Thoracic aorta (tissue), 2 donors: Measurements from ENCODE around the gene ATXN3L. TPM values are rescaled to one million over a fixed set of nuclear protein-coding genes. Genes with fewer than 3 reads are reported as not detected.

Source experiments
- ATAC-seq: fragments of 150-250 bp; one replicate; pipeline ENCODE4 v1.8.0; 2017; ENCODE audit warnings: low read depth; ENCODE audit not compliant: insufficient number of reproducible peaks, low FRiP score
- DNase-seq: peaks from one replicate; pipeline ENCODE4 v3.0.0-alpha.2; 2020; ENCODE audit warnings: low spot score
- H3K27ac ChIP-seq, 2 donors: fragments of 200-600 bp; sonication (generic); 1 replicate in 1 of 2; 2 replicates in 1 of 2; pipeline ENCODE4 v1.5.1; 2016; ENCODE audit warnings: mild to moderate bottlenecking in 2 of 2, moderate library complexity in 2 of 2
- H3K27me3 ChIP-seq: fragments of 200-600 bp; sonication (generic); replicated peaks from 2 replicates; pipeline ENCODE4 v1.6.0; 2016; ENCODE audit warnings: mild to moderate bottlenecking; ENCODE audit not compliant: insufficient read depth
- H3K36me3 ChIP-seq: fragments of 200-600 bp; sonication (generic); one replicate; pipeline ENCODE4 v1.5.1; 2016
- H3K4me1 ChIP-seq, 2 donors: fragments of 200-600 bp; sonication (generic); 1 replicate in 1 of 2; 2 replicates in 1 of 2; pipeline versions ENCODE4 v1.5.1 to v1.6.0; 2016; ENCODE audit warnings: low read depth in 2 of 2, mild to moderate bottlenecking in 1 of 2; ENCODE audit not compliant: control insufficient read depth in 1 of 2
- H3K4me3 ChIP-seq: fragments of 200-600 bp; sonication (generic); 2 replicates; pipeline ENCODE4 v1.5.1; 2016; ENCODE audit warnings: mild to moderate bottlenecking
- H3K9me3 ChIP-seq: fragments of 200-600 bp; sonication (generic); 2 replicates; pipeline ENCODE4 v1.5.1; 2016
- total RNA-seq, 2 donors: library from RNA; depleted of rRNA; stranded (reverse); fragments of >200 nt; gene quantifications; one replicate each; pipeline versions ENCODE4 v1.1.0 to v1.2.3, GENCODE V29; 2016
- TF ChIP-seq, protein P1 (sequence below): fragments of 200-600 bp; sonication (generic); IDR thresholded peaks from one replicate; pipeline ENCODE4 v1.5.1; 2019; ENCODE audit warnings: antibody characterized with exemption

The ATXN3L gene
- total RNA-seq, 2 donors from 2014 or later, result not detected

DNA sequence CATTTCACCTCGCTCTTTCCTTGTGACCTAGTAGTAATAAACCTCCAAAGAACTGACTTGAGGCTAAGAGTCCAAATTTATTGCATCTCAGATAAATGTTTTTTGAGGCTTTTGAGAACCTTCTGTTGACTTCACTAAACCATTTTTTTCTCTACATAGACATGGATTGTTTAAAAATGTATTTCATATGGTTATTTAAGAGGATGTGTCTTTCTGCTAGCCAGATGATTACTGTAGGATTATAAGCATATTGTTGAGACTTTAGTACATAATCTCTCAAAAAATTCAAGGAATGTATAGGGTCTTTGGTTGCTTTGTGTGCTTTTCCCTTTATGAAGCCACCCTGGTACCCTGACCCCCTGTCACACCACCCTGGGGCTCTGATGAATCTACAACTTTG is 44.8 kb downstream of the ATXN3L start:
- Histone ChIP-seq H3K27me3 (no peaks in the 10 kb centered on the region), H3K4me3 (no peak overlapping the region), H3K4me1 (peaks cover 0 to 8% of the 10 kb centered on the region in 2 donors), H3K9me3 (no peaks in the 10 kb centered on the region), H3K27ac (no peak overlapping the region), H3K36me3 (no peaks in the 10 kb centered on the region)
- DNase-seq (no peak), ATAC-seq (no peak)
- TF ChIP-seq, protein P1, sequence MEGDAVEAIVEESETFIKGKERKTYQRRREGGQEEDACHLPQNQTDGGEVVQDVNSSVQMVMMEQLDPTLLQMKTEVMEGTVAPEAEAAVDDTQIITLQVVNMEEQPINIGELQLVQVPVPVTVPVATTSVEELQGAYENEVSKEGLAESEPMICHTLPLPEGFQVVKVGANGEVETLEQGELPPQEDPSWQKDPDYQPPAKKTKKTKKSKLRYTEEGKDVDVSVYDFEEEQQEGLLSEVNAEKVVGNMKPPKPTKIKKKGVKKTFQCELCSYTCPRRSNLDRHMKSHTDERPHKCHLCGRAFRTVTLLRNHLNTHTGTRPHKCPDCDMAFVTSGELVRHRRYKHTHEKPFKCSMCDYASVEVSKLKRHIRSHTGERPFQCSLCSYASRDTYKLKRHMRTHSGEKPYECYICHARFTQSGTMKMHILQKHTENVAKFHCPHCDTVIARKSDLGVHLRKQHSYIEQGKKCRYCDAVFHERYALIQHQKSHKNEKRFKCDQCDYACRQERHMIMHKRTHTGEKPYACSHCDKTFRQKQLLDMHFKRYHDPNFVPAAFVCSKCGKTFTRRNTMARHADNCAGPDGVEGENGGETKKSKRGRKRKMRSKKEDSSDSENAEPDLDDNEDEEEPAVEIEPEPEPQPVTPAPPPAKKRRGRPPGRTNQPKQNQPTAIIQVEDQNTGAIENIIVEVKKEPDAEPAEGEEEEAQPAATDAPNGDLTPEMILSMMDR, result no peak

DNA sequence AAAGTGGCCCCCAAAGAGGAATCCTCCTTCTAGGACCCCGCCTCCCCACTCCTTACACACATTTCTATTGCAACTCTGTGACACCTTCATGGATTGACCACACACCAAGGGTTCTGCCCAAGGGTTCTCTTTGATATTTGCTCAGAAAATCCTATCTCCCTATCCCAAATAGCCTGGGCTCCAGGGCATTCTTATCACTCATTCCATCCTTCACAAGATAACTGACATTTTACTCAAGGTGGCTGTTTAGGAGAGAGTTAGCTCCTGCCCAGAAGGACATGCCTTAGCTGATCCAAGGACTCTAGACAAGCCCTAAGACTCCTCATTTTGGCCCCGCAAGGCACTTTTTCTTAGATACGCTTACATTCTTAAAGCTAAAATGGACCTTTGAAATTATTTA is 47.4 kb downstream of the ATXN3L start:
- H3K4me1 ChIP-seq, result peaks cover 0 to 6% of the 10 kb centered on the region in 2 donors
- DNase-seq, result no peak
- no peak for ATAC-seq
- H3K27me3 ChIP-seq, result no peaks in the 10 kb centered on the region
- H3K36me3 ChIP-seq, result no peaks in the 10 kb centered on the region
- no peaks in the 10 kb centered on the region for H3K9me3 ChIP-seq
- TF ChIP-seq, protein P1, result no peak
- no peak overlapping the region for H3K27ac ChIP-seq
- H3K4me3 ChIP-seq, result no peak overlapping the region

DNA sequence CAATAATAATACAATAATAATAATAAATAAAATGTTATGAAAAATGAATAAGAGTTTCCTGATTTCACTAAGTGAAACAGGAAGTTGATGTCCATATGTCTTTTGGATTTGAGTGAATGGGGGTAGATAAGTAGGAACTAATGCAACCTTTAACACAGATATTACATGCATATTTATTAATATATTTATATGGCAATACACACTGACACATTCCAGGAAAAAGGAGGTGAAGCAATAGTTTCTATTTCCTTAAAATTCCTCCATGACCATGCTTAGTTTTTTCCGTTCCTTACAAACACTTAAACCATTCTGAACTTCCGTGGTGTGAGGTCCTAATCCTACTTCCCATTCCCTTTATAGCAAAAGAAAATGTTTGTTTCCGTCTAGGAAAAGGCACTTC is 48.3 kb downstream of the ATXN3L start:
- no peak overlapping the region for H3K27ac ChIP-seq
- no peaks in the 10 kb centered on the region for H3K36me3 ChIP-seq
- no peaks in the 10 kb centered on the region for H3K27me3 ChIP-seq
- H3K4me1 ChIP-seq, result no peaks in the 10 kb centered on the region
- no peak for DNase-seq
- no peak overlapping the region for H3K4me3 ChIP-seq
- no peak for ATAC-seq
- TF ChIP-seq, protein P1, result no peak
- no peaks in the 10 kb centered on the region for H3K9me3 ChIP-seq

DNA sequence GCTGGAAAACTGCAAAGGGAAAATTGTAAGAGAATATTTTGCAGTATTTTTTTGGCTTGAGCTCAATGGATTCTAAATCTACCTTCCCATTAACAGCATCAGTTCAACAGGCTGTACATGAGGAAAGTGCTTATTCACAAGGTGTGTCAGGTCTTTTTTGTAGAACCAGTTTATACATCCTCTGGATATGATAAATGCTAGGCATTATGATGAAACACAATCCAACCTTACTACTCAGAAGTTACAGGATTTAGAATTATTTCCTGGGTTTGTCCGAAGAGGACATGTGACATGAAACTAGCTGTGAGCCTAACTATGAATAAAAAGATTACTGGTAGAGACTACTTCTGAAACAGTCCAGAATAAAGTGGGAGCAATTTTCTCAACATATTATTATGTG is 49.5 kb downstream of the ATXN3L start:
- Histone ChIP-seq H3K36me3 (no peaks in the 10 kb centered on the region), H3K4me1 (no peaks in the 10 kb centered on the region), H3K27ac (no peak overlapping the region), H3K9me3 (no peaks in the 10 kb centered on the region), H3K27me3 (no peaks in the 10 kb centered on the region), H3K4me3 (no peak overlapping the region)
- TF ChIP-seq, protein P1, result no peak
- no peak for DNase-seq
- ATAC-seq, result no peak

DNA sequence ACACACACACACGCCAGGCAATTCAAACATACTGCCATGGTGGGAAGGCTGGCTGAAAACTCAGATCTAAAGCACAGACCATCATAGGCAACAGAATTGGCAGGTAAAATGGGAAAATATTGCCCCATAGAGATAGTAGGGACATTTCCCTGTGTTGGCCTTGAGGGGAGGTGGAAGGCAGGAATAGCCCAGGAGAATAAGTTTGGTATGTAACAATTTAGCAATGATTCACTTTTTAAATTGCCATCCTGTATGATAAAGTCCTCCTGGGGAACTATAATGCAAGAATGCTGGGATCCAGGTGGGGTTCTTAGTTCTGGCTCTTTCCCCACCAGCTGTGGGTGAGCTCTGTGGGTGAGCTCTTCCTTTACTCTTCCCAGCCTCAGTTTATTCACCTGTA is 51.0 kb downstream of the ATXN3L start:
- ATAC-seq, result no peak
- Histone ChIP-seq H3K9me3 (no peaks in the 10 kb centered on the region), H3K27ac (no peak overlapping the region), H3K4me3 (no peak overlapping the region), H3K36me3 (no peaks in the 10 kb centered on the region), H3K27me3 (no peaks in the 10 kb centered on the region), H3K4me1 (no peaks in the 10 kb centered on the region)
- TF ChIP-seq, protein P1, result no peak
- no peak for DNase-seq

Other genes starting within 250 kb of the ATXN3L start
- not detected for gene EGFL6, start 249.5 kb upstream of the ATXN3L start, total RNA-seq